Measurements from ENCODE around the gene SULT1A2.
"Not testable (repeated sequence)": the region's sequence is repeated elsewhere in the genome, so short reads cannot be mapped to it uniquely, and the experiment has no call there.

The SULT1A2 gene

DNA sequence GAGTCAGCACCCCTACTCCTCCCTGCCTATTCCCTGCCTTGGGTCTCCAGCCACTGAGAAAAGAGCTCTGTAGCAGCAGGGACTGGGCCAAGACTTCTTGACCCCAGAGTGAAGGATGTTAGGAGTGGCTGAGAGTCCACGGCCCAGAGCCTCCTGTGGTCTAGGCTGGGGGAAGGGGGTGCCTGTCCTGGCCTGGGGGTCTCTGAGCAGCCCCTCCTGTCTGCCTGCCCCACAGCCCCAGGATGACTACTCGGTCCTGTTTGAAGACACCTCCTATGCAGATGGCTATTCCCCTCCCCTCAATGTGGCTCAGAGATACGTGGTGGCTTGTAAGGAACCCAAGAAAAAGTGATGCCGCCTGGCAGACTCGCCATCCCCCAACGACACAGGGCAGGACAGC is 5.5 kb downstream of the SULT1A2 start:
- no peak for DNase-seq (ENCODE audit: low read depth)

- DNase-seq (ENCODE audit: low read depth) = no peak
Measured at GRCh38 chr16:28590384-28591340, 6.2 kb downstream of the SULT1A2 start.

- no peak for DNase-seq (ENCODE audit: low read depth)
Measured at GRCh38 chr16:28589930-28590329, 6.9 kb downstream of the SULT1A2 start.

- DNase-seq (ENCODE audit: low read depth) = no peak
Measured at GRCh38 chr16:28589069-28589468, 7.8 kb downstream of the SULT1A2 start.

DNA sequence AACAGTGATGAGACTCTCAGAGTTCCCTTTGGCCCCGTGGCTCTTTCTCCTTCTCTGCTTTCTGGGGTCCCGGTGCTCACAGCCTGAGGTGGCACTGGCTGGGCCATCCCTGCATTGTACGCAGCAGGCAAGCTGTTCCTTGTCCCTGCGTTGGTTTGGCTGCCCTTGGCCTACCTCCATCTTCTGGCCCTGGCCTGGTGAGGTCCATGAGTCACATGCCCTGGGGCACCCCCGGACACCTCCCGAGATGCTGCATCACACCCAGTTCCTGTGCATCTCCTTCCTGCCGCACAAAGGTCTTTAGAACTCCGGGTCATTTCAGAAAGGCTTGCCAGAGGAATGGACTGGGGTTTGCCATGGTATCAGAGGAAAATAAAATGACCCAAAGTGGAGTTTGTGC is 9.5 kb downstream of the SULT1A2 start:
- no peak for DNase-seq (ENCODE audit: low read depth)

DNA sequence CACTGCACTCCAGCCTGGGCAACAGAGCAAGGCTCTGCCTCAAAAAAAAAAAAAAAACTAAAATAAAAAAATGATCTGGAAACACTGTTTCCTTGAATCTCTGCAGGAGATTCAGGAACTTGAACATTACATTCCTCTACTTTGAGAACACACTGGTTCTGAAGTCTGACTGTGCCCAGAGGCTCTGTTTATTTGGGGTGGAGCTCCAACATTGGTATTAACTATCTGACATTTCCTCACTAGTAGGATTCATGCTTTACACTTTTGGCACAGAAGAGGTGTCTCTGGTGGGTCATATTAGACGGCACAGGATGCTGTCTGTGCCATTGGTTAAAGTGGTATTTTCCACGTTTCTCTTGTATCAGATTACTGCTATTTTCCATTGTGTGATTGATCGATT is 10.4 kb downstream of the SULT1A2 start:
- DNase-seq (ENCODE audit: low read depth) = no peak

DNA sequence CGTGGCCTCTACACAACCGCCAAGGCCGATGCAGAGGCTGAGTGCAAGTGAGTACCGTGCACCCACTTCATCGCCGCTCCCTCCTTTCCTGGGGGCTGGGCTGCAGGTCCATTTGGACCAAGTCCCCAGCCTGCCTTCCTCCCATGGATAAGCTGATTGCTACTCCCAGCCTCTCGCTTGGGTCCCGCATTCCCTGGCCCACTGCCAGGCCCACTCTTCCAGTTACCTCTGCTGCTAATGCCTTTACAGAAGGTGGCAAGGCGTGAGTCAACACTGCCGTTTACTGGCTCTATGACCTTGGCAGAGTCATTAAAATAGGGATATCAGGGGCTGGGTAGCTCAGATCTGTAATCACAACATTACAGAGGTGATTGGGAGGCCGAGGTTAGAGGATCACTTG is 11.2 kb downstream of the SULT1A2 start:
- no peak for DNase-seq (ENCODE audit: low read depth)

DNA sequence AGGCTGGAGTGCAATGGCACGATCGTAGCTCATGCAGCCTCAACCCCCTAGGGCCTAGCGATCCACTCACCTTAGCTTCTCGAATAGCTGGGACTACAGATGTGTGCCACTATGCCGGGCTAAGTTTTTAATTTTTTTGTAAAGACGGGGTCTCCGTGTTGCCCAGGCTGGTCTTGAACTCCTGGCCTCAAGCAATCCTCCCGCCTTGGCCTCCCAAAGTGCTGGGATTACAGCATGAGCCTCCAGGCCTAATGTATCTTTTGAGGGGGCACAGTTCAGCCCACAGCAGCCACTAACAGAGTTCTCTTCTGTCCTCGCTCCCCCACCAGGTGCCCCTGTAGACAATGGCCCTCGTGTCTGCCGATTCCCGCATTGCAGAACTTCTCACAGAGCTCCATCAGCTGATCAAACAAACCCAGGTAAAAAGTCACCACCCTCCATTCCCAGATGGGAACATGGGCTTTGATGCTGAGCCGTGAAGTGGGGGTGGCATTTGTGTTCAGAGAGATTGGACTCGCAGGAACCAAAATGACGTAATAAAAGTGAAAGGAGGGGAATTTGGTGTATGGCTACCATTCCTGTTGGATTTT is 16.0 kb downstream of the SULT1A2 start:
- no peak for DNase-seq (ENCODE audit: low read depth)

DNA sequence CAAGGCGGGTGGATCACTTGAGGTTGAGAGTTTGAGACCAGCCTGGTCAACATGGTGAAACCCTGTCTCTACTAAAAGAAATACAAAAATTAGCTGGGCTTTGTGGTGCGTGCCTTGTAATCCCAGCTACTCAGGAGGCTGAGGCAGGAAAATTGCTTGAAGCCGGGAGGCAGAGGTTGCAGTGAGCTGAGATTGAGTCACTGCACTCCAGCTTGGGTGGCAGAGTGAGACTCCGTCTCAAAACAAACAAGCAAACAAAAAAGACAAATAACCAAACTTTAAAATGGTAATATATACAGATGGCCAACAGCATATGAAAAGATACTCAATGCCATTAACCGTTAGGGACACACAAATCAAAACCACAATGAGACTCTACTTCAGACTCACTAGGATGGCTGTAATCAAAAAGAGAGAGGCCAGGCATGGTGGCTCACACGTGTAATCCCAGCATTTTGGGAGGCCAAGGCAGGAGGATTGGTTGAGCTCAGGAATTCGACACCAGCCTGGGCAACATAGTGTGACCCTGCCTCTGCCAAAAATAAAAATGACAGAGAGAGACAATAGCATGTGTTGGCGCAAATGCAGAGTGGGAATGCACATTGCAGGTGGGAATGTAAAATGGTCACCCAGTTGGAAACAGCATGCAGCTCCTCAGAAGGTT is 21.3 kb downstream of the SULT1A2 start:
- DNase-seq (ENCODE audit: low read depth) = no peak

DNA sequence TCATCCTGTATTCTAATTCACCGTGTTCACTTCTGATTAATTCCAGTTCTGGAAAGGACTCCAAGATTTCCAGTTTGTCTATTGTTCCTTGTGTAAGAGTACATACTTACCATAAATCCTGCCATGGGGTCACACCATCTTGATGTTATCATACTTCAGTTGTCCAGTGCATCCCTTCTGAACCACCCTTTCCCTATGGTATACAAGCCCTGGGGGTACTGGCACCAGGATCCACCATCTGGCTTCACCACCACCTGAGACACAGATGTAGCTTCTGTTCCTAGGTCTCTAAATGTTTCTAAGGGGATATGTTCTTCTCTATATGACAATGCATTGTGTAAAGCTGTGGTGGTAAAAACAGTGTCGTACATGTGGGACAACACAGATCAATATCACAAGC is 21.9 kb downstream of the SULT1A2 start:
- DNase-seq (ENCODE audit: low read depth) = no peak

- DNase-seq (ENCODE audit: low read depth) = no peak
Measured at GRCh38 chr16:28573738-28574718, 22.8 kb downstream of the SULT1A2 start.

- no peak for DNase-seq (ENCODE audit: low read depth)
Measured at GRCh38 chr16:28572696-28573510, 23.9 kb downstream of the SULT1A2 start.

DNA sequence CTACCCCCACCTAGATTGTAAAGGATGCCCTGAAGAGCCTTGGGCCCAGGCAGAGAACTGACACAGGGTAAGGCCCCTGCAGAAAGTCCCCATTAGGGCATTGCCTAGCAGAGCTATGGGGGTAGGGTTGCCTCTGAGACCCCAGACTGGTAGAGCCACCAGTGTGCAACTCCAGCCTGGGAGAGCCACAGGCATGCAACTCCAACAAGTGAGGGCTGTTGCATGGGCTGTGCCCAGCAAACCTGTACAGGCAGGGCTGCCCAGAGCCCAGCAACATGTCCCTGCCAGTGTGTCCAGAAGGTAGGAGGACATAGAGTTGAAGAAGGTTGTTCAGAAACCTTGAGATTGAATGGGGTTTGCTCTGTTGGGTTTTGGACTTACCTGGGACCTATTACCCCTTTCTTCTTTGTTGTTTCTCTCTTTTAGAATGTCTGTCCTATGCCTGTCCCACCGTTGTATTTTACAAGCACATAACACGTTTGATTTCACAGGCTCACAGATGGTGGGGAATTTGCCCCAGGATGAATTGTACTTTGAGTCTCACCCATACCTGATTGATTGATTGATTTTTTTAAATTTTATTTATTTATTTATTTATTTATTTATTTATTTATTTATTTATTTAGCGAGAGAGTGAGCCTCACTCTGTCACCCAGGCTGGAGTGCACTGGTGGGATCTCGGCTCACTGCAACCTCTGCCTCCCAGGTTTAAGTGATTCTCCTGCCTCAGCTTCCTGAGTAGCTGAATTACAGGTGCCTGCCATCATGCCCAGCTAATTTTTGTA is 26.7 kb downstream of the SULT1A2 start:
- no peak for DNase-seq (ENCODE audit: low read depth)

- DNase-seq (ENCODE audit: low read depth) = no peak
Measured at GRCh38 chr16:28569021-28569420, 27.8 kb downstream of the SULT1A2 start.

GRCh38 chr16:28567292-28567691 is 29.6 kb downstream of the SULT1A2 start:
- no peak for DNase-seq (ENCODE audit: low read depth)

DNA sequence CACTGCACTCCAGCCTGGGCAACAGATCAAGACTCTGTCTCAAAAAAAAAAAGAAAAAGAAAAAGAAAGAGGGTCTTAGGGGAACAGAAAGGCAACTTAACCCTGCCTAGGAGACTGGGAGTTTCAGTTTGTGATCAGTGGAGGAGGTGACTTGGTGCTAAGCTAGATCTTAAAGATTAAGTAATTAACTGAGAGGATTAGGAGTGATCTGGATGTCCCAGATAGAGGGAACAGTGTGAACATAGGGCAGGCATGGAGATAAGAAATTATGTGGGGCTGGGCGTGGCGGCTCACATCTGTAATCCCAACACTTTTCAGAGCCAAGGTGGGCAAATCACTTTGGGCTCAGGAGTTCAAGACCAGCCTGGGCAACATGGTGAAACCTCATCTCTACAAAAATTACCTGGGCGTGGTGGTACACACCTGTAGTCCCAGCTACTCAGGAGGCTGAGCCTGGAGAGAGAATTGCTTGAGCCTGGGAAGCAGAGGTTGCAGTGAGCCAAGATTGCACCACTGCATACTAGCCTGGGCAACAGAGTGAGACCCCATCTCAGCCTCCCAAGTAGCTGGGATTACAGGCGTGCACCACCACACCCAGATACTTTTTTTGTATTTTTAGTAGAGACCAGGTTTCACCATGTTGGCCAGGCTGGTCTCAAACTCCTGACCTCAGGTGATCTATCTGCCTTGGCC is 30.5 kb downstream of the SULT1A2 start:
- not testable (repeated sequence) for DNase-seq (ENCODE audit: low read depth)

DNA sequence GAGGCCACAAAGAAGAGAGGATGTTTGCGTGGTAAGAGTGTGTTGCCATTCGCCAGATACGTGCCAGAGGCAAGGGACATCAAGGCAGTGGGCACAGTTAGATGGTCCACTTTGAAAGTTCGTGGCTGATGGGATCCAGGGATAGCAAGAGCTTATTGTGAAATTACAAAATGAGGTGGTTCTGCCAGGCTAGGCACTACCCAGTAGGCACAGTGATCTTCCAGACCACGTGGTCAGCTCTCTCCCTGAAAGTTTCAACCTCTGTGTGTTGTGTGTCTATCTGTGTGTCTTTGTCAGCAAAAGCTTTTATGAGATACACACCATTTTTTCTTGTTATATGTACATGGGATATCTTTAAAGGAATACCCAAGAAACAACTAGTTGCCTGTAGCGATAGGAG is 33.6 kb downstream of the SULT1A2 start:
- DNase-seq (ENCODE audit: low read depth) = no peak

DNA sequence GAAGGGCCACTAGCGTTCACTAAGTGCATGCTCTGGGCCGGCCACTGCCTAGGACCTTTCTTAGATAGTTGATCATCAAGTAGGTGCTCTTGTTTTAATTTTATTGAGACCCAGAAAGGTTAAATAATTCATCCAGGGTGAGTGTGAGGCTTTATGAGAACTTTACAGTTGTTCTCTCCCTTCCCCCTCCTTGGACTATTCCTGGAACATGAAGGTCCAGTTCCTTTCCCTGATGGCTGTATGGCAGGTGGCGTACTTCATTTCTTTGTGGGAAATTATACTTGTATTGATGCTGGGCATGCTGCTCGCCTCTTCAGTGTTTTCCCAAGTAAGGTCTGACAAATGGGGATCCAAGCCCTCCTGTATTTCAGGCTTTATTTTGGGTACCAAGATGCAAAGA is 34.7 kb downstream of the SULT1A2 start:
- no peak for DNase-seq (ENCODE audit: low read depth)

GRCh38 chr16:28561557-28562187 is 35.2 kb downstream of the SULT1A2 start:
- no peak for DNase-seq (ENCODE audit: low read depth)
